ENCODE measurements around the gene MEX3C.

DNA sequence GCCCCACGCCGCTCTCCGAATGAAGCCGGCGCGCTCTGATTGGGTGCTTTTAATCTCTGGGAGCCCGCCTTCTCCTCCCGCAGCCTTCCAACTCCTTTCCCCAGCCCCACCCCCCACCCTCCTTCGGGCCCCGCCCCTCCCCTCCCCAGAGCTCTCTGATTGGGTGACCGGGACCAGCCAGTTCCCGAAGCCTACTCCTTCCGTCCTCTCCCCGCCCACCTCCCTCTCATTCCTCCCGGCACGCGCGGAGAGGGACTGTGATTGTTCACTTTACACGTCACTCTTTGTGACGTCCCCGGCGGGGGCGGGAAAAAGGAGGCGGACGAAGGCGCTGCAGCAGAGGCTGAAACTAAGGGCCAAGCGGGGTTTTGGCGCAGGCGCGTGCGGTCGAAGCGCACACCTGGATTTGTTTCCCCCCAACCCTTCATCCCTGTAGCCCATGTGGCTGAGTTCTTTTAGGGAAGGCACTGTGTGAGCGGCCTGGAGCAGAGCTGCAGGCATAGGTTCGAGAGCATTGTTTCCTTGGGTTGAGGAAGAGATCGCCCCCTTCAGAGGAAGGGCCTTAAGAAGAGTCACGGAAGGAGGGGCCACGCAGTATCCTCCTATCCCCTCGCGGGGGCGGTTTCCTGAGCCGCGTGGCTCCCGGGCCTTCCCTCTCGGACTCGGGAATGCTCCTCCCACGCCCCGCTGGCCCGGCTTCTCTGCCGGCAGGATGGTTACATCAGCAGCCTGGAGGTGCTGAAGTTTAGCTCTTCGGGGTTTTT, at the start of gene MEX3C:
- TF ChIP-seq, protein P1, sequence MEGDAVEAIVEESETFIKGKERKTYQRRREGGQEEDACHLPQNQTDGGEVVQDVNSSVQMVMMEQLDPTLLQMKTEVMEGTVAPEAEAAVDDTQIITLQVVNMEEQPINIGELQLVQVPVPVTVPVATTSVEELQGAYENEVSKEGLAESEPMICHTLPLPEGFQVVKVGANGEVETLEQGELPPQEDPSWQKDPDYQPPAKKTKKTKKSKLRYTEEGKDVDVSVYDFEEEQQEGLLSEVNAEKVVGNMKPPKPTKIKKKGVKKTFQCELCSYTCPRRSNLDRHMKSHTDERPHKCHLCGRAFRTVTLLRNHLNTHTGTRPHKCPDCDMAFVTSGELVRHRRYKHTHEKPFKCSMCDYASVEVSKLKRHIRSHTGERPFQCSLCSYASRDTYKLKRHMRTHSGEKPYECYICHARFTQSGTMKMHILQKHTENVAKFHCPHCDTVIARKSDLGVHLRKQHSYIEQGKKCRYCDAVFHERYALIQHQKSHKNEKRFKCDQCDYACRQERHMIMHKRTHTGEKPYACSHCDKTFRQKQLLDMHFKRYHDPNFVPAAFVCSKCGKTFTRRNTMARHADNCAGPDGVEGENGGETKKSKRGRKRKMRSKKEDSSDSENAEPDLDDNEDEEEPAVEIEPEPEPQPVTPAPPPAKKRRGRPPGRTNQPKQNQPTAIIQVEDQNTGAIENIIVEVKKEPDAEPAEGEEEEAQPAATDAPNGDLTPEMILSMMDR (conservative IDR thresholded peaks at IDR 0.05 in 1 of 2, IDR thresholded peaks at IDR 0.05 in 1 of 2; ENCODE audit: extremely low read depth in 1 of 2, insufficient read depth in 1 of 2, low read depth in 1 of 2, low read length in 2 of 2), result peak in 1 of 2 donors; percentile 41
- TF ChIP-seq EZH2 (IDR thresholded peaks at IDR 0.05; ENCODE audit: borderline replicate concordance, low read length), result no peak
